Common myeloid progenitor, CD34-positive (primary cell): ENCODE results near the gene MAGI2.

ENCODE experiments used
- CTCF ChIA-PET: fragments of 350-600 bp; sonication (Branson Sonifier 250); formaldehyde crosslinking; loops from one replicate; lab custom pipeline; 2021; ENCODE audit warnings: antibody characterized with exemption; lab: Charles Lee
- POLR2A ChIA-PET: fragments of 350-600 bp; sonication (Branson Sonifier 250); formaldehyde crosslinking; loops from one replicate; lab custom pipeline; 2021; ENCODE audit warnings: antibody characterized with exemption; lab: Charles Lee
- DNase-seq, 3 donors: peaks; one replicate each; pipeline versions ENCODE4 v3.0.0 to v3.0.0-alpha.2; 2013
- H3K27ac ChIP-seq, 2 experiments: 1 replicate in 1 of 2; 2 replicates in 1 of 2; pipeline ENCODE4 v1.7.0; 2013; ENCODE audit warnings: inconsistent platforms in 2 of 2, low read length in 2 of 2, mild to moderate bottlenecking in 2 of 2, low read depth in 1 of 2, moderate library complexity in 1 of 2; ENCODE audit not compliant: severe bottlenecking in 2 of 2, insufficient read depth in 1 of 2, poor library complexity in 1 of 2
- H3K27me3 ChIP-seq, 5 experiments: replicated peaks in 2 of 5; 1 replicate in 3 of 5; 2 replicates in 2 of 5; pipeline versions ENCODE4 v1.6.1 to v1.7.0; 2013; ENCODE audit warnings: low read length in 4 of 5, mild to moderate bottlenecking in 2 of 5, moderate library complexity in 2 of 5, inconsistent platforms in 1 of 5; ENCODE audit not compliant: insufficient read depth in 5 of 5, control insufficient read depth in 4 of 5
- H3K36me3 ChIP-seq, 4 experiments: 1 replicate in 2 of 4; 2 replicates in 2 of 4; pipeline versions ENCODE4 v1.6.1 to v1.7.0; 2013; ENCODE audit warnings: low read length in 3 of 4, control low read depth in 1 of 4, mild to moderate bottlenecking in 1 of 4; ENCODE audit not compliant: control insufficient read depth in 4 of 4, insufficient read depth in 4 of 4
- H3K4me1 ChIP-seq, 4 experiments: 1 replicate in 3 of 4; 2 replicates in 1 of 4; pipeline versions ENCODE4 v1.6.1 to v1.7.1; 2013; ENCODE audit warnings: low read length in 3 of 4, mild to moderate bottlenecking in 3 of 4, control low read depth in 1 of 4, inconsistent platforms in 1 of 4, moderate library complexity in 1 of 4; ENCODE audit not compliant: control insufficient read depth in 4 of 4, insufficient read depth in 4 of 4; ENCODE audit errors: control extremely low read depth in 1 of 4
- H3K4me3 ChIP-seq, 7 experiments: 1 replicate in 4 of 7; 2 replicates in 3 of 7; pipeline versions ENCODE4 v1.5.1 to v1.7.0; 2013; ENCODE audit warnings: mild to moderate bottlenecking in 7 of 7, low read length in 6 of 7, moderate library complexity in 6 of 7, inconsistent platforms in 2 of 7, low read depth in 2 of 7, control low read depth in 1 of 7; ENCODE audit not compliant: insufficient read depth in 4 of 7, control insufficient read depth in 1 of 7; ENCODE audit errors: extremely low read depth in 1 of 7
- H3K9me3 ChIP-seq, 5 experiments: 1 replicate in 4 of 5; 2 replicates in 1 of 5; pipeline versions ENCODE4 v1.6.1 to v1.7.1; 2013; ENCODE audit warnings: low read length in 4 of 5, mild to moderate bottlenecking in 2 of 5, inconsistent platforms in 1 of 5, low read depth in 1 of 5, moderate library complexity in 1 of 5; ENCODE audit not compliant: control insufficient read depth in 4 of 5, insufficient read depth in 2 of 5; ENCODE audit errors: control extremely low read depth in 1 of 5
- WGBS: methylation state at CpG from one replicate; pipeline ENCODE4 v1.1.5; 2013; ENCODE audit not compliant: insufficient coverage; 5-methylcytosine and 5-hydroxymethylcytosine counted together

MAGI2 gene

GRCh38 chr7:79282882-79283602 lies 170.4 kb downstream of the MAGI2 start:
- no peaks in the 10 kb centered on the region for H3K27me3 ChIP-seq
- H3K9me3 ChIP-seq, result no peaks in the 10 kb centered on the region
- H3K4me3 ChIP-seq, result no peak overlapping the region
- ChIA-PET POLR2A (no interaction called here), CTCF (interaction anchor here (1.5 kb wide), 1 partner anchor 12 kb away, joined by 3 read pairs; no protein-coding TSS in a partner anchor)
- no peak for DNase-seq
- H3K36me3 ChIP-seq, result no peaks in the 10 kb centered on the region
- H3K27ac ChIP-seq, result no peak overlapping the region
- peaks cover 0 to 3% (median 0%) of the 10 kb centered on the region in 4 experiments for H3K4me1 ChIP-seq
- WGBS, result no CpG with 5 or more reads among the region's 2 CpGs

- no peak overlapping the region for H3K4me3 ChIP-seq
- no peaks in the 10 kb centered on the region for H3K27me3 ChIP-seq
- H3K27ac ChIP-seq, result no peak overlapping the region
- peak; percentile 33 to 63 (median 57) for DNase-seq
- CTCF ChIA-PET, result interaction anchor here (0.9 to 2.5 kb wide), 4 partner anchors 9 to 16 kb away, joined by 3 to 13 read pairs (median 4); no protein-coding TSS in a partner anchor
- POLR2A ChIA-PET, result no interaction called here
- 34% methylated on average over 5 of the region's 7 CpGs for WGBS
- peaks cover 0 to 3% (median 0%) of the 10 kb centered on the region in 4 experiments for H3K4me1 ChIP-seq
- no peaks in the 10 kb centered on the region for H3K36me3 ChIP-seq
- no peaks in the 10 kb centered on the region for H3K9me3 ChIP-seq
These were observed 171.3 kb downstream of the MAGI2 start for GRCh38 chr7:79282070-79282694.

- Histone ChIP-seq H3K4me3 (no peak overlapping the region), H3K9me3 (no peaks in the 10 kb centered on the region), H3K27ac (no peak overlapping the region), H3K4me1 (peaks cover 0 to 3% (median 0%) of the 10 kb centered on the region in 4 experiments), H3K27me3 (no peaks in the 10 kb centered on the region), H3K36me3 (no peaks in the 10 kb centered on the region)
- ChIA-PET CTCF (interaction anchor here (0.9 to 2.5 kb wide), 4 partner anchors 9 to 17 kb away, joined by 3 to 13 read pairs (median 4); no protein-coding TSS in a partner anchor), POLR2A (no interaction called here)
- no CpG with 5 or more reads among the region's 2 CpGs for WGBS
- DNase-seq, result peak in 2 of 3 donors; percentile 20 to 45
These were observed 172.0 kb downstream of the MAGI2 start for GRCh38 chr7:79281426-79281825.

GRCh38 chr7:79272938-79273337 lies 180.5 kb downstream of the MAGI2 start:
- no peak overlapping the region for H3K27ac ChIP-seq
- no peaks in the 10 kb centered on the region for H3K4me1 ChIP-seq
- no peaks in the 10 kb centered on the region for H3K36me3 ChIP-seq
- ChIA-PET POLR2A (no interaction called here), CTCF (interaction anchor here (0.7 to 1.6 kb wide), 4 partner anchors 8 to 35 kb away, joined by 3 to 5 read pairs (median 3); no protein-coding TSS in a partner anchor)
- H3K27me3 ChIP-seq, result no peaks in the 10 kb centered on the region
- H3K9me3 ChIP-seq, result no peaks in the 10 kb centered on the region
- no peak for DNase-seq
- no CpG with 5 or more reads among the region's 2 CpGs for WGBS
- no peak overlapping the region for H3K4me3 ChIP-seq

GRCh38 chr7:79272066-79272669 lies 181.3 kb downstream of the MAGI2 start:
- ChIA-PET POLR2A (no interaction called here), CTCF (interaction anchor here (0.8 to 1.6 kb wide), 2 partner anchors 9 to 35 kb away, joined by 3 to 5 read pairs; no protein-coding TSS in a partner anchor)
- Histone ChIP-seq H3K4me3 (no peak overlapping the region), H3K9me3 (no peaks in the 10 kb centered on the region), H3K36me3 (no peaks in the 10 kb centered on the region), H3K4me1 (no peaks in the 10 kb centered on the region), H3K27ac (no peak overlapping the region), H3K27me3 (no peaks in the 10 kb centered on the region)
- DNase-seq, result peak; percentile 19 to 58 (median 51)
- WGBS, result no CpG with 5 or more reads among the region's 4 CpGs

- CTCF ChIA-PET, result interaction anchor here (1.1 kb wide), 1 partner anchor 28 kb away, joined by 3 read pairs; no protein-coding TSS in a partner anchor
- DNase-seq, result no peak
These were observed 184.7 kb downstream of the MAGI2 start for GRCh38 chr7:79268730-79269129.

More at GRCh38 chr7:79268730-79269129, 184.7 kb downstream of the MAGI2 start:
- WGBS, result 100% methylated on average over 2 of the region's 6 CpGs
- POLR2A ChIA-PET, result no interaction called here
- no peak overlapping the region for H3K4me3 ChIP-seq
- H3K27ac ChIP-seq, result no peak overlapping the region
- no peaks in the 10 kb centered on the region for H3K4me1 ChIP-seq
- H3K9me3 ChIP-seq, result no peaks in the 10 kb centered on the region
- no peaks in the 10 kb centered on the region for H3K36me3 ChIP-seq
- H3K27me3 ChIP-seq, result no peaks in the 10 kb centered on the region
